ENCODE data around the gene SF3A2. TPM values are rescaled to one million over a fixed set of nuclear protein-coding genes. Genes with fewer than 3 reads are reported as not detected.

Gene SF3A2
- total and polyA plus RNA-seq, 2 experiments from 2014 or later = 21.2 to 75.3 TPM

GRCh38 chr19:2286402-2287140 is 49.9 kb downstream of the SF3A2 start:
- H3K36me3 ChIP-seq (replicated peaks; ENCODE audit: insufficient read depth, low read depth) = no peaks in the 10 kb centered on the region
- 86% methylated on average over 20 of the region's 20 CpGs for WGBS (ENCODE audit: low lambda C conversion rate, missing lambda C conversion rate)
- H3K27ac ChIP-seq = no peak overlapping the region

DNA sequence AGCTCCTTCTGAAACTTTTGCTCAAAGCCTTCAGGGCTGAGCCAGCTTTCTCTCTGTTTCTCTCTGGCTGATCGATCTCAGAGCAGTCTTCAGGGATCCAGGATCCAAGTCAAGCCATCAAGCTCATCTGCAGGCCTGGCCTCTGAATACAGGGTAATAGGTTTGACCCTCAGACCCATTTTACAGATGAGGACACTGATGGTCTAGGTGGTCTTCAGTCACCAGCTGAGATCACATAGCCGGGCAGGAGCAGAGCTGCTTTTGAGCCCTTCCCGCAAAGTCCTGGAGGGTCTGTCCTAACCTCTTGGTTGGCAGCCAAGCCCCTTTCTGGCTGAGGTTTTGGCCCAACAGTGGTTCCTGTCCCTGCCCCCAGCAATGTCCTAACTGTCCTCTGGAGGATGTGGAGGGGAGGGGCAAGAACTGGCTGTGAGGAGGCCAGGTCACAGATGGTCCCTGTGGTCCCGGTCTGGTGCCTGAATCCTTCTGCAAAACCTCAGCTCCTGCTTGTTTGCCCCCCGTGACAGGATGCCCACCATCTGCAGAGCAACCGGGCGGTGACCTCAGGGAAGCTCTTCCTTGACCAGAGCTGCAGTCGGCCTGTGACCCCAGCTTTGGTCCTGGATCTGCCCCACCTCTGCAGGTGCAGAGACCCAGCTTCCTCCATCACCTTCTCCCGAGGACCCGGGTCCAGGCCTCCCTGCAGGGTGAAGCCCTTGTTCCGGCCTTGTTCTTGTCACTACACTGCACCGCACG is 51.1 kb downstream of the SF3A2 start:
- Histone ChIP-seq H3K27me3 (peaks cover 65% of the 10 kb centered on the region), H3K36me3 (replicated peaks; ENCODE audit: insufficient read depth, low read depth) (no peaks in the 10 kb centered on the region), H3K4me2 (no peak overlapping the region), H3K4me3 (no peak overlapping the region), H3K9me2 (replicated peaks; ENCODE audit: insufficient read depth) (no peaks in the 10 kb centered on the region), H4K20me1 (ENCODE audit: insufficient read depth, poor library complexity, severe bottlenecking) (peaks cover 3% of the 10 kb centered on the region), H3K4me1 (ENCODE audit: insufficient read depth) (peaks cover 15% of the 10 kb centered on the region), H3K79me2 (no peaks in the 10 kb centered on the region), H3K27ac (no peak overlapping the region), H2AFZ (no peak overlapping the region), H3K9me3 (ENCODE audit: low read depth) (no peaks in the 10 kb centered on the region)
- no peak for TF ChIP-seq EZH2 (IDR thresholded peaks at IDR 0.05; ENCODE audit: borderline replicate concordance)
- TF ChIP-seq CTCF (IDR thresholded peaks at IDR 0.05; ENCODE audit: poor library complexity) = no peak
- no peak for TF ChIP-seq EZH2phosphoT487 (IDR thresholded peaks at IDR 0.05; ENCODE audit: low read depth, severe bottlenecking, unreplicated experiment)
- DNase-seq (ENCODE audit: low spot score) = no peak
- 87% methylated on average over 13 of the region's 13 CpGs for WGBS (ENCODE audit: low lambda C conversion rate, missing lambda C conversion rate)

More at GRCh38 chr19:2286402-2287140, 49.9 kb downstream of the SF3A2 start:
- H3K9me3 ChIP-seq (ENCODE audit: low read depth) = no peaks in the 10 kb centered on the region
- H3K4me1 ChIP-seq (ENCODE audit: insufficient read depth) = peaks cover 26% of the 10 kb centered on the region
- no peak overlapping the region for H3K4me3 ChIP-seq
- no peaks in the 10 kb centered on the region for H3K9me2 ChIP-seq (replicated peaks; ENCODE audit: insufficient read depth)
- no peak overlapping the region for H3K4me2 ChIP-seq
- H3K27me3 ChIP-seq = peaks cover 63% of the 10 kb centered on the region
- no peak overlapping the region for H2AFZ ChIP-seq
- DNase-seq (ENCODE audit: low spot score) = no peak
- H4K20me1 ChIP-seq (ENCODE audit: insufficient read depth, poor library complexity, severe bottlenecking) = peaks cover 3% of the 10 kb centered on the region
- no peaks in the 10 kb centered on the region for H3K79me2 ChIP-seq
- TF ChIP-seq EZH2 (IDR thresholded peaks at IDR 0.05; ENCODE audit: borderline replicate concordance) (no peak), CTCF (IDR thresholded peaks at IDR 0.05; ENCODE audit: poor library complexity) (no peak), EZH2phosphoT487 (IDR thresholded peaks at IDR 0.05; ENCODE audit: low read depth, severe bottlenecking, unreplicated experiment) (no peak)

DNA sequence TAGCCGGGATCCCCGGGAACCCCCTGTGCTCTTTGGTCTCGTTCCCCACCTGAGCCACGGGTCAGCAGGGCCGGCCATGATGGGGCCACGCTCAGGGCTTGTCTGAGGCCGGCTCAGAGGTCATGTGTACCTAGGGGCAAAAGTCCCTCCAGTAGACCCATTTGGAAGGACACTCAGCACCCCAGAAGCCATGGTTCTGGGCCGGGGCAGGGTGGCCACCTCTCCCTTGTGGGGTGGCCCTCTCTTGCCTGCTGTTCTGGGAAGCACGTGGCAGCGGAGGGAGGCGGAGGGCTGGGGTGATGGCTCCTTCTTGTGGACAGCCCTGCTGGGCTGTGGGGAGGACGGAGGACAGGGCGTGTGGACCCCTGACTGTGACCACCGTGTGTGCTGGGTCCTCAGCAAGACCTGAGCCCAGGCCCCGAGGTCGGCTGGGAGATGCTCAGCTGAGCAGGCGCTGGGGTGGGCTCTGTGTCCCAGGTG is 51.8 kb downstream of the SF3A2 start:
- H3K4me1 ChIP-seq (ENCODE audit: insufficient read depth) = peaks cover 15% of the 10 kb centered on the region
- H3K36me3 ChIP-seq (replicated peaks; ENCODE audit: insufficient read depth, low read depth) = no peaks in the 10 kb centered on the region
- H3K4me3 ChIP-seq = no peak overlapping the region
- TF ChIP-seq EZH2 (IDR thresholded peaks at IDR 0.05; ENCODE audit: borderline replicate concordance) = no peak
- no peaks in the 10 kb centered on the region for H3K79me2 ChIP-seq
- 90% methylated on average over 17 of the region's 17 CpGs for WGBS (ENCODE audit: low lambda C conversion rate, missing lambda C conversion rate)
- no peak for DNase-seq (ENCODE audit: low spot score)
- H3K27ac ChIP-seq = no peak overlapping the region
- no peaks in the 10 kb centered on the region for H3K9me2 ChIP-seq (replicated peaks; ENCODE audit: insufficient read depth)
- H4K20me1 ChIP-seq (ENCODE audit: insufficient read depth, poor library complexity, severe bottlenecking) = peaks cover 3% of the 10 kb centered on the region
- no peak overlapping the region for H2AFZ ChIP-seq
- no peaks in the 10 kb centered on the region for H3K9me3 ChIP-seq (ENCODE audit: low read depth)
- peaks cover 66% of the 10 kb centered on the region for H3K27me3 ChIP-seq
- no peak overlapping the region for H3K4me2 ChIP-seq

Data from hepatocyte (in vitro differentiated cells).